Mesendoderm (in vitro differentiated cells): ENCODE measurements around the gene HNRNPUL2.
"Not testable (repeated sequence)": the region's sequence is repeated elsewhere in the genome, so short reads cannot be mapped to it uniquely, and the experiment has no call there.

Source experiments
- DNase-seq: peaks from one replicate; pipeline ENCODE4 v3.0.0; 2013
- H2AK5ac ChIP-seq: 2 replicates; pipeline ENCODE4 v1.6.1; 2013; ENCODE audit warnings: low read length, inconsistent platforms
- H2BK120ac ChIP-seq: 2 replicates; pipeline ENCODE4 v1.6.1; 2013; ENCODE audit warnings: low read depth, mild to moderate bottlenecking, low read length, moderate library complexity, mixed read lengths
- H2BK15ac ChIP-seq: replicated peaks from 2 replicates; pipeline ENCODE4 v1.6.1; 2013; ENCODE audit warnings: low read depth, mild to moderate bottlenecking, moderate library complexity
- H2BK5ac ChIP-seq: 2 replicates; pipeline ENCODE4 v1.6.1; 2013; ENCODE audit warnings: low read length, inconsistent platforms
- H3K18ac ChIP-seq: 2 replicates; pipeline ENCODE4 v1.6.1; 2013; ENCODE audit warnings: mild to moderate bottlenecking, low read length, mixed read lengths
- H3K23ac ChIP-seq: one replicate; pipeline ENCODE4 v1.6.1; 2013; ENCODE audit warnings: low read length
- H3K27ac ChIP-seq: 2 replicates; pipeline ENCODE4 v1.5.1; 2013; ENCODE audit warnings: low read depth, mild to moderate bottlenecking, inconsistent platforms, low read length, moderate library complexity
- H3K27me3 ChIP-seq: 2 replicates; pipeline ENCODE4 v1.6.1; 2013; ENCODE audit warnings: low read length, control low read depth, mild to moderate bottlenecking, inconsistent platforms; ENCODE audit not compliant: insufficient read depth, poor library complexity
- H3K36me3 ChIP-seq: 2 replicates; pipeline ENCODE4 v1.6.1; 2013; ENCODE audit warnings: low read length, inconsistent platforms; ENCODE audit not compliant: control insufficient read depth, insufficient read depth
- H3K4ac ChIP-seq: one replicate; pipeline ENCODE4 v1.6.1; 2013; ENCODE audit warnings: low read depth, mild to moderate bottlenecking, low read length, moderate library complexity
- H3K4me1 ChIP-seq: 2 replicates; pipeline ENCODE4 v1.6.1; 2013; ENCODE audit warnings: low read depth, low read length, inconsistent platforms; ENCODE audit not compliant: control insufficient read depth
- H3K4me2 ChIP-seq: 2 replicates; pipeline ENCODE4 v1.6.1; 2013; ENCODE audit warnings: low read length
- H3K4me3 ChIP-seq: 2 replicates; pipeline ENCODE4 v1.5.1; 2013; ENCODE audit warnings: mild to moderate bottlenecking, low read length
- H3K56ac ChIP-seq: one replicate; pipeline ENCODE4 v1.6.1; 2013; ENCODE audit warnings: low read length
- H3K79me1 ChIP-seq: 2 replicates; pipeline ENCODE4 v1.6.1; 2013; ENCODE audit warnings: low read length, inconsistent platforms
- H3K79me2 ChIP-seq: 2 replicates; pipeline ENCODE4 v1.6.1; 2013; ENCODE audit warnings: mild to moderate bottlenecking, low read length; ENCODE audit not compliant: control insufficient read depth, insufficient read depth
- H3K9ac ChIP-seq: 2 replicates; pipeline ENCODE4 v1.6.1; 2013; ENCODE audit warnings: low read length, inconsistent platforms
- H4K5ac ChIP-seq: one replicate; pipeline ENCODE4 v1.6.1; 2013; ENCODE audit warnings: low read length
- H4K8ac ChIP-seq: one replicate; pipeline ENCODE4 v1.6.1; 2013; ENCODE audit warnings: low read depth, mild to moderate bottlenecking, control low read depth, low read length, moderate library complexity
- WGBS: extraction: QIAGEN DNeasy Blood & Tissue Kit; methylation state at CpG from one replicate; pipeline ENCODE4 v1.1.7; 2013; ENCODE audit warnings: low lambda C conversion rate, missing lambda C conversion rate; ENCODE audit not compliant: insufficient coverage; ENCODE audit errors: extremely low coverage; 5-methylcytosine and 5-hydroxymethylcytosine counted together

HNRNPUL2 gene

DNA sequence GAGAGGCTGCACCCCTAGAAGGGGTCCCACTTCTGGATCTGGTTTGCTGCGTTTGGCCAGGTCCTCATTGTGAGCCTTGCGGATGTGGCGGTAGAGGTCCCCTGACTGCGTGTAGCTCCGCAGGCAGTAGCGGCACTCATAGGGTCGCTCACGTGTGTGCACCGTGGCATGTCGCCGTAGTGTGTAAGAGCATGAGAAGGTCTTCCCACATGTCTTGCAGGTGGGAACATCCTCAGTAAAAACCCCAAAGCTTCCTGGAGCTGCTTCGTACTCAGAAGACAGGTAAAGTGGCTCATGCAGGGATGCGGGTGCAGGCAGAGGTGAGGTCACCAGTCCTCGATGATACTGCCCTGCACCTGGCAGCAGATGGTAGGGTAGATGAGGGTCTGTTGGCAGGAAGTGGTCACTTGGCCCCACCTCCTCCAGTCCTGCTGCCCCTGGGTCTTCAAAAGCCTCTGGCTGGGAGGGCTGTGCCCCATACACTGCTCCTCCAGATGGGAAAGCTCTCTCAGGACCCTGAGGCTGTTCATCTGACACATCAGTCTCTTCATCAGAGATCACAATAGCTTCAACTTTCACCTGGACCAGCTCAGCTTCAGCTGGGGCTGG, 25.0 kb upstream of the HNRNPUL2 start:
- no CpG with 5 or more reads among the region's 14 CpGs for WGBS
- no peak overlapping the region for H3K18ac ChIP-seq
- H3K23ac ChIP-seq, result no peak overlapping the region
- H3K36me3 ChIP-seq, result peaks cover 6% of the 10 kb centered on the region
- no peak overlapping the region for H3K27ac ChIP-seq
- H3K79me2 ChIP-seq, result peaks cover 18% of the 10 kb centered on the region
- no peak overlapping the region for H3K9ac ChIP-seq
- no peaks in the 10 kb centered on the region for H3K27me3 ChIP-seq
- H3K4me1 ChIP-seq, result no peaks in the 10 kb centered on the region
- DNase-seq, result no peak
- H3K79me1 ChIP-seq, result peaks cover 18% of the 10 kb centered on the region
- no peak overlapping the region for H2BK5ac ChIP-seq
- no peak overlapping the region for H3K4me3 ChIP-seq
- H2BK120ac ChIP-seq, result no peak overlapping the region
- no peak overlapping the region for H3K56ac ChIP-seq
- H2AK5ac ChIP-seq, result no peak overlapping the region
- H4K5ac ChIP-seq, result no peak overlapping the region
- H3K4ac ChIP-seq, result no peak overlapping the region
- no peak overlapping the region for H3K4me2 ChIP-seq
- no peak overlapping the region for H4K8ac ChIP-seq
- no peak overlapping the region for H2BK15ac ChIP-seq

GRCh38 chr11:62749931-62750330, 22.7 kb upstream of the HNRNPUL2 start:
- not testable (repeated sequence) for DNase-seq, H3K4me1 ChIP-seq

GRCh38 chr11:62747475-62748160, 20.4 kb upstream of the HNRNPUL2 start:
- Histone ChIP-seq H3K27ac (no peak overlapping the region), H3K23ac (no peak overlapping the region), H2BK15ac (no peak overlapping the region), H2BK5ac (no peak overlapping the region), H3K79me1 (peaks cover 14% of the 10 kb centered on the region), H3K36me3 (peaks cover 4% of the 10 kb centered on the region), H4K8ac (no peak overlapping the region), H3K4ac (no peak overlapping the region), H3K4me1 (no peaks in the 10 kb centered on the region), H3K4me2 (no peak overlapping the region), H3K4me3 (no peak overlapping the region), H2BK120ac (no peak overlapping the region), H3K18ac (no peak overlapping the region), H3K79me2 (peaks cover 11% of the 10 kb centered on the region), H3K27me3 (no peaks in the 10 kb centered on the region), H4K5ac (no peak overlapping the region), H3K56ac (no peak overlapping the region), H3K9ac (no peak overlapping the region), H2AK5ac (no peak overlapping the region)
- no peak for DNase-seq
- whole genome bisulfite sequencing, result no CpG with 5 or more reads among the region's 9 CpGs

More at GRCh38 chr11:62749931-62750330, 22.7 kb upstream of the HNRNPUL2 start:
- not testable (repeated sequence) for H3K56ac ChIP-seq, H3K27me3 ChIP-seq, H2BK15ac ChIP-seq, H4K8ac ChIP-seq, H3K23ac ChIP-seq, H3K4me2 ChIP-seq, H3K4ac ChIP-seq, H3K4me3 ChIP-seq, H2BK5ac ChIP-seq, H2AK5ac ChIP-seq, H4K5ac ChIP-seq, H3K18ac ChIP-seq, H3K9ac ChIP-seq, H2BK120ac ChIP-seq, H3K36me3 ChIP-seq, H3K27ac ChIP-seq
- no CpG with 5 or more reads among the region's 5 CpGs for WGBS
- Histone ChIP-seq H3K79me2 (peaks cover 18% of the 10 kb centered on the region), H3K79me1 (peaks cover 18% of the 10 kb centered on the region)

- no peak overlapping the region for H2BK5ac ChIP-seq
- H3K18ac ChIP-seq, result no peak overlapping the region
- no peak overlapping the region for H3K4me2 ChIP-seq
- no peak overlapping the region for H3K9ac ChIP-seq
- no peaks in the 10 kb centered on the region for H3K27me3 ChIP-seq
- H3K4ac ChIP-seq, result no peak overlapping the region
- H3K4me1 ChIP-seq, result no peaks in the 10 kb centered on the region
- H2AK5ac ChIP-seq, result no peak overlapping the region
- H4K5ac ChIP-seq, result no peak overlapping the region
- H3K79me2 ChIP-seq, result no peaks in the 10 kb centered on the region
- peaks cover 1% of the 10 kb centered on the region for H3K36me3 ChIP-seq
- H2BK15ac ChIP-seq, result no peak overlapping the region
- no peak overlapping the region for H3K27ac ChIP-seq
- no peak overlapping the region for H3K56ac ChIP-seq
- H2BK120ac ChIP-seq, result no peak overlapping the region
- H3K79me1 ChIP-seq, result no peaks in the 10 kb centered on the region
- no peak for DNase-seq
- H3K23ac ChIP-seq, result no peak overlapping the region
- H3K4me3 ChIP-seq, result no peak overlapping the region
- no peak overlapping the region for H4K8ac ChIP-seq
Observed at GRCh38 chr11:62737196-62737595, 9.9 kb upstream of the HNRNPUL2 start.

GRCh38 chr11:62732830-62733229, 5.6 kb upstream of the HNRNPUL2 start:
- Histone ChIP-seq H3K36me3 (peaks cover 1% of the 10 kb centered on the region), H3K4me1 (no peaks in the 10 kb centered on the region), H3K4me2 (no peak overlapping the region), H3K4ac (no peak overlapping the region), H3K56ac (no peak overlapping the region), H3K23ac (no peak overlapping the region), H2BK15ac (no peak overlapping the region), H3K18ac (no peak overlapping the region), H3K27me3 (no peaks in the 10 kb centered on the region), H3K27ac (no peak overlapping the region), H2BK120ac (no peak overlapping the region), H3K79me1 (no peaks in the 10 kb centered on the region), H4K5ac (no peak overlapping the region), H4K8ac (no peak overlapping the region), H3K79me2 (peaks cover 16% of the 10 kb centered on the region), H3K9ac (no peak overlapping the region), H3K4me3 (no peak overlapping the region), H2AK5ac (no peak overlapping the region), H2BK5ac (no peak overlapping the region)
- DNase-seq, result peak; percentile 52
- no CpG with 5 or more reads among the region's 2 CpGs for WGBS

DNA sequence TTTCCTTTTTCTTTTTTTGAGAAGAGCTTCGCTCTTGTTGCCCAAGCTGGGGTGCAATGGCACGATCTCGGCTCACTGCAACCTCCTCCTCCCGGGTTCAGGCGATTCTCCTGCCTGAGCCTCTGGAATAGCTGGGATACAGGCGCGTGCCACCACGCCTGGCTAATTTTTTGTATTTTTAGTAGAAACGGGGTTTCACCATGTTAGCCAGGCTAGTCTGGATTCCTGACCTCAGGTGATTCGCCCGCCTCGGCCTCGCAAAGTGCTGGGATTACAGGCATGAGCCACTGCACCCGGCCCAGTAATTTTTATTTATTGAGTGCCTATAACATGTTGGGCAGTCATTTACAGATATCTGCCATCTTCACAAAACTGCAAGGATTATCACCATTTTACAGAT, 2.8 kb upstream of the HNRNPUL2 start:
- not testable (repeated sequence) for H2BK5ac ChIP-seq, H4K8ac ChIP-seq, H3K36me3 ChIP-seq, H3K79me1 ChIP-seq, H2BK120ac ChIP-seq, H3K4me2 ChIP-seq, H4K5ac ChIP-seq, H3K27me3 ChIP-seq, H3K4ac ChIP-seq, H3K4me3 ChIP-seq, H3K4me1 ChIP-seq, H3K18ac ChIP-seq, H3K27ac ChIP-seq, H2BK15ac ChIP-seq, H3K56ac ChIP-seq, DNase-seq, H2AK5ac ChIP-seq, H3K23ac ChIP-seq
- peak overlapping the region; percentile 27 for H3K9ac ChIP-seq
- WGBS, result no CpG with 5 or more reads among the region's 14 CpGs
- peaks cover 34% of the 10 kb centered on the region for H3K79me2 ChIP-seq
